ENCODE results near the gene OBP2A. TPM values are rescaled to one million over a fixed set of nuclear protein-coding genes. Genes with fewer than 3 reads are reported as not detected.

Gene OBP2A
- total and polyA plus RNA-seq, 2 of the 8 experiments (the other 6 are each of a cell fraction or from before 2014, with no cell fraction given): not detected

GRCh38 chr9:135502873-135503321 is 43.0 kb upstream of the OBP2A start:
- Histone ChIP-seq H3K23me2 (ENCODE audit: low read depth, low read length) (peaks cover 8% of the 10 kb centered on the region; the same call in 1 of the 2 replicates), H3K18ac (ENCODE audit: extremely low read depth, low read length) (no peak overlapping the region), H3K79me1 (ENCODE audit: low read depth, low read length) (0 out of 2 replicates have a peak, but pooled peaks cover 3% of the 10 kb centered on the region), H3K14ac (ENCODE audit: insufficient read length) (no peak overlapping the region), H3K23ac (ENCODE audit: insufficient read length) (no peak overlapping the region), H4K20me1 (replicated peaks in 1 of 2; ENCODE audit: control insufficient read depth in 1 of 2, insufficient read depth in 2 of 2, low read length in 2 of 2) (peaks cover 15 to 18% of the 10 kb centered on the region in 2 experiments), H3K36me3 (ENCODE audit: control insufficient read depth in 2 of 4, insufficient read depth in 4 of 4, low read length in 3 of 4) (peaks cover 8 to 30% (median 20%) of the 10 kb centered on the region in 4 experiments; a peak in 7 of 8 replicates), H4K5ac (ENCODE audit: insufficient read length, low read depth, low read length) (no peak overlapping the region), H3K79me2 (ENCODE audit: control insufficient read depth in 1 of 2, insufficient read depth in 2 of 2, low read length in 2 of 2) (peaks cover 0 to 16% of the 10 kb centered on the region in 2 experiments; a peak in 2 of 4 replicates), H4K91ac (replicated peaks; ENCODE audit: insufficient read length, low read length) (no peak overlapping the region), H2BK5ac (ENCODE audit: low read depth, low read length) (no peak overlapping the region), H3K4ac (replicated peaks; ENCODE audit: insufficient read length, low read depth, low read length) (no peak overlapping the region), H3K56ac (replicated peaks; ENCODE audit: insufficient read length, low read depth, low read length) (no peak overlapping the region), H2BK120ac (replicated peaks; ENCODE audit: low read depth, low read length) (no peak overlapping the region), H2BK20ac (ENCODE audit: low read length) (no peak overlapping the region), H3K27ac (ENCODE audit: low read depth, low read length) (no peak overlapping the region), H4K8ac (ENCODE audit: extremely low read depth, insufficient read depth, low read length) (no peak overlapping the region), H3K4me1 (replicated peaks in 1 of 4; ENCODE audit: control insufficient read depth in 3 of 4, insufficient read depth in 4 of 4, low read length in 3 of 4) (peaks cover 0 to 19% (median 12%) of the 10 kb centered on the region in 4 experiments; a peak in 6 of 7 replicates), H3K9me3 (ENCODE audit: insufficient read depth in 2 of 2, low read depth in 1 of 2, low read length in 1 of 2) (no peaks in the 10 kb centered on the region), H3K4me2 (ENCODE audit: insufficient read depth in 1 of 2, low read depth in 2 of 2, low read length in 2 of 2) (no peak overlapping the region), H3K4me3 (ENCODE audit: extremely low read depth in 1 of 4, insufficient read depth in 2 of 4, low read depth in 3 of 4, low read length in 4 of 4) (no peak overlapping the region), H2BK12ac (ENCODE audit: low read depth, low read length) (no peak overlapping the region), H3K9ac (replicated peaks in 1 of 4; ENCODE audit: extremely low read depth in 1 of 4, low read depth in 3 of 4, low read length in 3 of 4) (0 out of 7 replicates have a peak overlapping the region, but pooled peaks of 1 of the 4 experiments have one; percentile 16), H2AK5ac (ENCODE audit: low read depth, low read length) (no peak overlapping the region), H2AFZ (ENCODE audit: low read length) (no peak overlapping the region), H2BK15ac (ENCODE audit: low read length) (no peak overlapping the region), H3K27me3 (replicated peaks in 1 of 4; ENCODE audit: control insufficient read depth in 3 of 4, extremely low read depth in 1 of 4, insufficient read depth in 3 of 4, low read length in 3 of 4) (no peaks in the 10 kb centered on the region; a peak in 1 of 7 replicates)
- TF ChIP-seq CBX8 (IDR thresholded peaks at IDR 0.05; ENCODE audit: borderline replicate concordance, low read depth, low read length) (no peak), KDM1A (IDR thresholded peaks at IDR 0.05; ENCODE audit: borderline replicate concordance, low read length) (no peak), EGR1 (IDR thresholded peaks at IDR 0.05; ENCODE audit: borderline replicate concordance, low read depth, low read length) (no peak), GABPA (IDR thresholded peaks at IDR 0.05; ENCODE audit: borderline replicate concordance, insufficient read depth, low read length) (no peak), TAF7 (optimal IDR thresholded peaks at IDR 0.05; ENCODE audit: borderline replicate concordance, low read depth, low read length) (no peak), SIN3A (conservative IDR thresholded peaks at IDR 0.05 in 1 of 2, IDR thresholded peaks at IDR 0.05 in 1 of 2; ENCODE audit: low read depth in 1 of 2, low read length in 2 of 2) (no peak), SAP30 (IDR thresholded peaks at IDR 0.05; ENCODE audit: insufficient read depth, insufficient replicate concordance, low read length) (no peak), MAX (IDR thresholded peaks at IDR 0.05) (no peak), SUZ12 (IDR thresholded peaks at IDR 0.05; ENCODE audit: low read length) (no peak), POLR2AphosphoS5 (IDR thresholded peaks at IDR 0.05; ENCODE audit: low read depth, low read length) (no peak), TAF1 (IDR thresholded peaks at IDR 0.05; ENCODE audit: low read depth, low read length) (no peak), NRF1 (IDR thresholded peaks at IDR 0.05; ENCODE audit: low read depth, low read length) (no peak)
- ChIA-PET POLR2A (ENCODE audit: partially characterized antibody) (interaction anchor here (1.1 kb wide), 2 partner anchors 12 to 361 kb away, joined by 3 to 4 read pairs; no protein-coding TSS in a partner anchor), CTCF (ENCODE audit: partially characterized antibody) (no interaction called here)
- 94% methylated on average over 15 of the region's 16 CpGs; no CpG with 5 or more reads in 1 of the 2 experiments for WGBS, 2 experiments (ENCODE audit: extremely low coverage in 1 of 2, insufficient coverage in 1 of 2, insufficient read length in 1 of 2, insufficient replicate concordance in 2 of 2, low coverage in 1 of 2, low lambda C conversion rate in 2 of 2, missing lambda C conversion rate in 1 of 2)
- FAIRE-seq: no peak
- no peak for DNase-seq (ENCODE audit: low read depth in 1 of 2, low spot score in 2 of 2)

All from H1 (cell line).